Prostate gland (tissue), 2 donors: ENCODE data around the gene NBPF9.
"Not testable (repeated sequence)": the region's sequence is repeated elsewhere in the genome, so short reads cannot be mapped to it uniquely, and the experiment has no call there.

Experiments
- CTCF ChIP-seq, 4 experiments: fragments of 200-600 bp in 2 of 4; fragments of 450-650 bp in 2 of 4; sonication (generic) in 2 of 4; IDR thresholded peaks; 1 replicate in 3 of 4; 2 replicates in 1 of 4; pipeline ENCODE4 v1.5.1; 2016 to 2019; ENCODE audit warnings: antibody characterized with exemption in 4 of 4, mild to moderate bottlenecking in 2 of 4, moderate library complexity in 2 of 4
- POLR2A ChIP-seq: fragments of 450-650 bp; IDR thresholded peaks from one replicate; pipeline ENCODE4 v1.6.1; 2016; ENCODE audit warnings: antibody characterized with exemption, mild to moderate bottlenecking

DNA sequence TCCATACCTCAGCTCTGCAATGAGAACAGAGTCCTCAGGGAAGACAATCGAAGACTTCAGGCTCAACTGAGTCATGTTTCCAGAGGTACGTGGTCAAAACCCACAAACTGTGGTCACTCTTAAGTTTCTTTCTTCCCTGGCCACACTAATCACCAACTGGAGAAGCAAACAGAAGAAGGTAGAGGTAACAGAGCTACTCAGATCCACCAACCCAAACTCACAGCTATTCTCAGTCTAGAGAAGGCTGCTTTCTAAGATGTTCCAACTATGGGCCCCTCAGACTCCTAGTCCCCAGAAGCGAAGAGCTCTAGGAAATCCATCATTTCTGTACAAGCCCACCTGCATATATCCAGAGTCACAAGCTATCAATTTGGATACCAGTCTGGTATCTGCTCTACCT is 84.8 kb downstream of the NBPF9 start:
- not testable (repeated sequence) for TF ChIP-seq CTCF (IDR thresholded peaks at IDR 0.05); POLR2A
